Body of pancreas (tissue), 4 donors: ENCODE results near the gene ARFGAP3.

Experiments
- POLR2A ChIP-seq, 3 donors: fragments of 450-650 bp; IDR thresholded peaks; one replicate each; pipeline ENCODE4 v1.6.1; 2016; ENCODE audit warnings: antibody characterized with exemption in 3 of 3, mild to moderate bottlenecking in 2 of 3
- TF ChIP-seq, protein P1 (sequence below), 7 experiments: fragments of 450-650 bp in 4 of 7; fragments of 200-600 bp in 3 of 7; sonication (generic) in 3 of 7; IDR thresholded peaks; one replicate each; pipeline ENCODE4 v1.5.1; 2016 to 2019; ENCODE audit warnings: antibody characterized with exemption in 7 of 7

DNA sequence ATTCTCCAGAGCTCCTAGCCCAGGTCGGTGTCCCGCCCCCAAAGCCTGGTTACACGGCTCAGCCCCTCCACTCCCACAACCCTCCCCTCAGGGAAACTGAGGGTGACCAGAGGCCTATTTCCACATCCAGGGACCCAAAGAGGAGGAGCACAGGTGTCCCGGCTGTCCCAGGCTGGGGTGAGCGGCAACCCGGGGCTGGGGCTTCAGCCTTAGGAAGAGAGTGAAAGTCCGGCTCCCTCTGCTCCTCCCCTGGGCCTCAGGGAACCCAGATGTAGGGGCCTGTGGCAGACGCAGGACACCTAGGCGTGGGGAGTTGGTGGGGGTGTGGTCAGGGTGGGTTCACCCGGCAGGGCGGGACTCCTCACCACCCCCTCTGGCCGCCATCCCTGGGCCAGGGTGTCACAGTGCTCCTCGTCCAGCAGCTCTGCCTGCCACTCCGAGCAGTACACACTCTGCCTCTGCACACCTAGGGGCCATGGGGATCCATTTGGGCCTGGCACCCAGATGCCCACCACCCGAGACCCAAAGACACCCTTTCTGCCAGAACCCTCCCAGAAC, 63.1 kb downstream of the ARFGAP3 start:
- TF ChIP-seq POLR2A (IDR thresholded peaks at IDR 0.05) = no peak
- TF ChIP-seq, protein P1, sequence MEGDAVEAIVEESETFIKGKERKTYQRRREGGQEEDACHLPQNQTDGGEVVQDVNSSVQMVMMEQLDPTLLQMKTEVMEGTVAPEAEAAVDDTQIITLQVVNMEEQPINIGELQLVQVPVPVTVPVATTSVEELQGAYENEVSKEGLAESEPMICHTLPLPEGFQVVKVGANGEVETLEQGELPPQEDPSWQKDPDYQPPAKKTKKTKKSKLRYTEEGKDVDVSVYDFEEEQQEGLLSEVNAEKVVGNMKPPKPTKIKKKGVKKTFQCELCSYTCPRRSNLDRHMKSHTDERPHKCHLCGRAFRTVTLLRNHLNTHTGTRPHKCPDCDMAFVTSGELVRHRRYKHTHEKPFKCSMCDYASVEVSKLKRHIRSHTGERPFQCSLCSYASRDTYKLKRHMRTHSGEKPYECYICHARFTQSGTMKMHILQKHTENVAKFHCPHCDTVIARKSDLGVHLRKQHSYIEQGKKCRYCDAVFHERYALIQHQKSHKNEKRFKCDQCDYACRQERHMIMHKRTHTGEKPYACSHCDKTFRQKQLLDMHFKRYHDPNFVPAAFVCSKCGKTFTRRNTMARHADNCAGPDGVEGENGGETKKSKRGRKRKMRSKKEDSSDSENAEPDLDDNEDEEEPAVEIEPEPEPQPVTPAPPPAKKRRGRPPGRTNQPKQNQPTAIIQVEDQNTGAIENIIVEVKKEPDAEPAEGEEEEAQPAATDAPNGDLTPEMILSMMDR (IDR thresholded peaks at IDR 0.05) = no peak
